Measurements from ENCODE around the gene PRKN.

DNA sequence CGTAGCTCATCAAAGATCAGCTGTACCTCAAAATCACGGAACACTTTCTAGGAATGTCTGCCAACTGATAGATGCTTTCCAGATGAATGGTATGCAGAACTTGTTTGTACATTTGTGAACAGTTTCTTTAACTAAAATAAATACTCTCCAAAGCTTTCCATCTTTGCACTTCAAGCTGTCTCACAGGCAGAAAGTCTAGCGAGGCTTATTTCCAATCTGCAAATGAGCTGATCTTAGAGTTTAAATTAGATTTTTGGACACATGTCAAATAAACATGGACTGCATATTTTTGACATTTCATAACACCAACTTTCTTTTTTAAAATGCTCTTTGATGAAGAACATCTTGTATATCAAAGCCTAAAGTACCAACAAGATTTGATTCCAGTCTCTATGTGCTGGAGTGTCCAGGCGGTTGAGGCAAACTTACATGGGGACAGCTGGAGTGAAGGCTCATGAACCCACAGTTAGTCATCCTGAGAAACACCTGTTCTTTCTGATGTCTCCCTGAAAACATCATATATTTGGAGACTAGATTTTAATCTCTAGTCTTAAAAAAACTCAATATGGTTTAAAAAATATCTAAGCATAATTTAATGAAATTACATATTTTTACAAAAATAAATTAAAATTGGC is 1185.1 kb downstream of the PRKN start:
- TF ChIP-seq, protein P1, sequence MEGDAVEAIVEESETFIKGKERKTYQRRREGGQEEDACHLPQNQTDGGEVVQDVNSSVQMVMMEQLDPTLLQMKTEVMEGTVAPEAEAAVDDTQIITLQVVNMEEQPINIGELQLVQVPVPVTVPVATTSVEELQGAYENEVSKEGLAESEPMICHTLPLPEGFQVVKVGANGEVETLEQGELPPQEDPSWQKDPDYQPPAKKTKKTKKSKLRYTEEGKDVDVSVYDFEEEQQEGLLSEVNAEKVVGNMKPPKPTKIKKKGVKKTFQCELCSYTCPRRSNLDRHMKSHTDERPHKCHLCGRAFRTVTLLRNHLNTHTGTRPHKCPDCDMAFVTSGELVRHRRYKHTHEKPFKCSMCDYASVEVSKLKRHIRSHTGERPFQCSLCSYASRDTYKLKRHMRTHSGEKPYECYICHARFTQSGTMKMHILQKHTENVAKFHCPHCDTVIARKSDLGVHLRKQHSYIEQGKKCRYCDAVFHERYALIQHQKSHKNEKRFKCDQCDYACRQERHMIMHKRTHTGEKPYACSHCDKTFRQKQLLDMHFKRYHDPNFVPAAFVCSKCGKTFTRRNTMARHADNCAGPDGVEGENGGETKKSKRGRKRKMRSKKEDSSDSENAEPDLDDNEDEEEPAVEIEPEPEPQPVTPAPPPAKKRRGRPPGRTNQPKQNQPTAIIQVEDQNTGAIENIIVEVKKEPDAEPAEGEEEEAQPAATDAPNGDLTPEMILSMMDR (IDR thresholded peaks at IDR 0.05; ENCODE audit: insufficient read depth, low read depth, low read length): no peak
- no peak for TF ChIP-seq EZH2 (IDR thresholded peaks at IDR 0.05; ENCODE audit: insufficient read depth, low read length)
